HUES48 (cell line): ENCODE results near the gene MEG3.
A peak's percentile ranks its signal among the peaks of the same experiment; 100 is the strongest.

Experiments
- H3K27ac ChIP-seq: one replicate; pipeline ENCODE4 v1.7.0; 2013; ENCODE audit warnings: low read depth, low read length, inconsistent platforms
- H3K27me3 ChIP-seq: 2 replicates; pipeline ENCODE4 v1.6.1; 2013; ENCODE audit warnings: mild to moderate bottlenecking, low read length; ENCODE audit not compliant: control insufficient read depth, insufficient read depth
- H3K36me3 ChIP-seq: 2 replicates; pipeline ENCODE4 v1.6.1; 2013; ENCODE audit warnings: low read length; ENCODE audit not compliant: control insufficient read depth, insufficient read depth
- H3K4me1 ChIP-seq: 2 replicates; pipeline ENCODE4 v1.6.1; 2013; ENCODE audit warnings: mild to moderate bottlenecking, low read length; ENCODE audit not compliant: control insufficient read depth, insufficient read depth
- H3K4me3 ChIP-seq: 2 replicates; pipeline ENCODE4 v1.5.1; 2013; ENCODE audit warnings: mild to moderate bottlenecking, low read depth, low read length
- H3K9ac ChIP-seq: 2 replicates; pipeline ENCODE4 v1.6.1; 2013; ENCODE audit warnings: mild to moderate bottlenecking, low read depth, low read length, moderate library complexity
- H3K9me3 ChIP-seq: 2 replicates; pipeline ENCODE4 v1.6.1; 2013; ENCODE audit warnings: low read length; ENCODE audit not compliant: control insufficient read depth, insufficient read depth

Gene MEG3

GRCh38 chr14:100895411-100895810 lies 69.5 kb downstream of the MEG3 start:
- no peak overlapping the region for H3K4me3 ChIP-seq
- H3K36me3 ChIP-seq: peaks cover 11% of the 10 kb centered on the region
- H3K27ac ChIP-seq: no peak overlapping the region
- no peak overlapping the region for H3K9ac ChIP-seq
- peaks cover 22% of the 10 kb centered on the region for H3K4me1 ChIP-seq
- H3K27me3 ChIP-seq: peaks cover 10% of the 10 kb centered on the region
- H3K9me3 ChIP-seq: no peaks in the 10 kb centered on the region

- peaks cover 10% of the 10 kb centered on the region for H3K27me3 ChIP-seq
- no peak overlapping the region for H3K9ac ChIP-seq
- peaks cover 26% of the 10 kb centered on the region for H3K4me1 ChIP-seq
- no peak overlapping the region for H3K4me3 ChIP-seq
- peaks cover 11% of the 10 kb centered on the region for H3K36me3 ChIP-seq
- H3K27ac ChIP-seq: no peak overlapping the region
- no peaks in the 10 kb centered on the region for H3K9me3 ChIP-seq
These were observed 70.6 kb downstream of the MEG3 start for GRCh38 chr14:100896369-100897060.

DNA sequence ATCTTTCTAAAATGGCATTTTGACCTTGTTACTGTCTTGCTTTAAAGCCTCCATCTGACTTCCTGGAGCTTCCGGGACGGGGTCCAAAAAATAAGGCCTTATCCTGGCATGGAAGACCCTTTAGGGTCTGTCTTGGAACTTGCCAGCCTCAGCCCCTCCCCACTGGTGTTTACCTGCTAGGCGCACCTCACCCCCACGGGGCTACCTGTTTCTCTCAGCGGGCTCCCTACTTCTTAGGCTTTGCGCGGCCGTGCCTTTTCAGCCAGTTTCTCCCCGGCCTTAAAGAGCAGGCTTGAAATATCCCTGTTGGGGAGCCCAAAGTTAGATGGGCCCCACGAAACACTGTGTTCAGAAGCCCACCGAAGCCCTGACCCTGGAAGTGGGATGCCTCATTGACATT lies 72.5 kb downstream of the MEG3 start:
- Histone ChIP-seq H3K4me1 (peaks cover 35% of the 10 kb centered on the region), H3K27ac (no peak overlapping the region), H3K9ac (no peak overlapping the region), H3K36me3 (peaks cover 10% of the 10 kb centered on the region), H3K27me3 (peaks cover 20% of the 10 kb centered on the region), H3K4me3 (no peak overlapping the region), H3K9me3 (no peaks in the 10 kb centered on the region)

DNA sequence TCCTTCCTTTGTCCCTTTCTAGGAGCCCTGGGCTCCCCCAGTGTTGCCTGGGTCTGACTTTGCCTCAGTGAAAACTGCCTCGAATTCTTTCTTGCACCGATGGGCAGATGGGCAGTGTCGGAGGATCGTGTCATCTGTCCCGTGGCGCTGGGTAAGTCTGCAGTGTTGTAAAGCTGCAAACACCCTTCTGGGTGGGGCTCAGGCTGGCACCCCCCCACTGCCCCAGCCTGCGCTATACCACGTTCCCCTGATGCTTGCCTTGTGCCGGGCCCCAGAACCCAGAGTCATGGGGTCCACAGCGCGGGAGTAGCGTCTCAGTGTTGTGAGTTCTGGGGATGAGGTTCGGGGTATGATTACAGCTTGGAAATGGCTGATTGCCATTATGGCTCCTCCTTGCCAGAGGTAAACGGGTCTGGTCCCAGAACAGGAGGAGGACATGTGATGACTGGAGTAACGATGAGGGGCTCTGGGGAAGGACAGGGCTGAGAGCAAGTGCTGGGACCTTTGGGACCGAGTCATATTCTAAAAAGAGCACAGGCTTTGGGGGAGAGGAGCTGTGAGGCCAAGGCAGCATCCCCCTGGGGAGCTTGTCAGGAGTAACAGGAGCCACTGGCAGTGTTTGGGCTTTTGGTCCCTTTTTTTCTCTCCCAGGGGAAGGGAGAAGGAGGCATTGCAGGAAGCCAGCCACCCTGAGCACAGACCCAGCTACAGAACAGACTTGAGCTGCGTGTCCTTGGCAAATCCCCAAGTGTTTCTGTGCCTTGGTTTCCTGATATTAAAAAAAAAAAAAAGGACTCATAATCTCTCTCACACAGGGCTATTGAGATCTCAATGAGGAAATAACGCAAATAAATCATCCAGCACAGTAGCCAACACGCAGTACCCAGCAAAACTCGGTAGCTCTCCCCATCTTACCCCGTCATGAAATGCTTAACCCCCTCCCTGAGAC lies 73.3 kb downstream of the MEG3 start:
- Histone ChIP-seq H3K27ac (no peak overlapping the region), H3K9me3 (no peaks in the 10 kb centered on the region), H3K9ac (no peak overlapping the region), H3K27me3 (peaks cover 27% of the 10 kb centered on the region), H3K4me3 (no peak overlapping the region), H3K4me1 (peaks cover 35% of the 10 kb centered on the region), H3K36me3 (peaks cover 7% of the 10 kb centered on the region; the same call in 1 of the 2 replicates)

- peaks cover 2% of the 10 kb centered on the region; the same call in 1 of the 2 replicates for H3K36me3 ChIP-seq
- H3K9me3 ChIP-seq: no peaks in the 10 kb centered on the region
- H3K4me1 ChIP-seq: peaks cover 35% of the 10 kb centered on the region
- H3K4me3 ChIP-seq: peak overlapping the region; percentile 50
- no peak overlapping the region for H3K9ac ChIP-seq
- peak overlapping the region; percentile 6 for H3K27ac ChIP-seq
- H3K27me3 ChIP-seq: peaks cover 34% of the 10 kb centered on the region
These were observed 74.2 kb downstream of the MEG3 start for GRCh38 chr14:100899884-100900771.

DNA sequence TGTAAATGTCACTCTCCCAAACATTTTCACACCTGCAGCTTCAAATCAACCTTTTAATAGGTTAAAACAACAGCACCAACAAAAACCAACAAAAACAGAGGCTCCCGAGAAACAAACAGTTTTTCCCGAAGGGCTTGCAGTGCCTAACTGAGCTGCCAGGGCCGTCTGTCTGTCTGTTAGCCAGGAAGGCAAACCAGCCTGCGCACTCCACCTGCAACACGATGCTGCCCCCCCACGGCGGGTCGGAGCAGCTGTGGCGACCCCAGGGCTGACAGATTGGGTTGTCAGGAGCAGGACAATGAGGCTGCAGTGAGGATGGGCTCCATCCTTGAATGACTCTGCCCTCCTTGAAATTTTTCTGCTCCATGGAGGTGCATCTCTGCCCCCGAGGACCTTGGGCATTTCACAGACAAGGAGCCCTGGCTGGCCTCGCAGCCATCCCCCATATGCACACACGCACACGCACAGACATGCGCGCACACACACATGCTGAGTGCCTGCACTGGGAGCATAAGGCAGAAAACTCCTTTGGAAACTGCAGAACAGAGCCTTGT lies 75.0 kb downstream of the MEG3 start:
- Histone ChIP-seq H3K9ac (no peak overlapping the region), H3K4me3 (peak overlapping the region; percentile 50), H3K27ac (no peak overlapping the region), H3K4me1 (peaks cover 35% of the 10 kb centered on the region), H3K9me3 (no peaks in the 10 kb centered on the region), H3K36me3 (no peaks in the 10 kb centered on the region), H3K27me3 (peaks cover 41% of the 10 kb centered on the region)

- no peak overlapping the region for H3K9ac ChIP-seq
- no peak overlapping the region for H3K4me3 ChIP-seq
- 0 out of 2 replicates have a peak, but pooled peaks cover under 1% of the 10 kb centered on the region for H3K36me3 ChIP-seq
- H3K9me3 ChIP-seq: no peaks in the 10 kb centered on the region
- H3K4me1 ChIP-seq: peaks cover 35% of the 10 kb centered on the region
- H3K27me3 ChIP-seq: peaks cover 43% of the 10 kb centered on the region
- no peak overlapping the region for H3K27ac ChIP-seq
These were observed 75.7 kb downstream of the MEG3 start for GRCh38 chr14:100901391-100902183.

GRCh38 chr14:100902295-100903133 lies 76.6 kb downstream of the MEG3 start:
- Histone ChIP-seq H3K27me3 (peaks cover 43% of the 10 kb centered on the region), H3K27ac (no peak overlapping the region), H3K4me3 (no peak overlapping the region)

DNA sequence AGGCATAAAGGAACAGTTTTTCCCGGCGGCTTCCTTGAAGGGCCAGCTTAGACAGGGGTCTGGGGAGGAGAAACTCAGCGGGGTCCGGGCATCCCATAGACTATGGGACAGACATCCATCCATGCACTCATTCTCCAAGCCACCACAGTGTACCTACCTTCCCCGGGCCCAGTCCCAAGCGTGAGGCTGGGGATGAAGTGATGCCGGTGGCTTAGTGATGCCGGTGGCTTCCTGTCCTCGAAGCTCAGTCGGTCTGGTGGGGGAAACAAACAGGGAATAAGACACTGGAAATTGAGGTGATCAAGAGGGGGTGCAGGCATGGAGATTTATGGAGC lies 77.2 kb downstream of the MEG3 start:
- Histone ChIP-seq H3K4me1 (peaks cover 35% of the 10 kb centered on the region), H3K4me3 (no peak overlapping the region), H3K9ac (no peak overlapping the region), H3K27me3 (peaks cover 43% of the 10 kb centered on the region), H3K9me3 (no peaks in the 10 kb centered on the region), H3K27ac (no peak overlapping the region), H3K36me3 (peaks cover 10% of the 10 kb centered on the region)

More at GRCh38 chr14:100902295-100903133, 76.6 kb downstream of the MEG3 start:
- Histone ChIP-seq H3K36me3 (peaks cover 10% of the 10 kb centered on the region), H3K9ac (no peak overlapping the region), H3K9me3 (no peaks in the 10 kb centered on the region), H3K4me1 (peaks cover 35% of the 10 kb centered on the region)
